CD14-positive monocyte (primary cell): ENCODE measurements around the gene LRRK1. TPM values are rescaled to one million over a fixed set of nuclear protein-coding genes. Genes with fewer than 3 reads are reported as not detected.

Experiments used
- DNase-seq, 3 donors: peaks; one replicate each; pipeline ENCODE4 v3.0.0-alpha.2; 2011 to 2022
- H2AFZ ChIP-seq: 2 replicates; pipeline ENCODE4 v1.6.0; 2012; ENCODE audit warnings: mild to moderate bottlenecking, low read depth, low read length, inconsistent platforms; ENCODE audit not compliant: insufficient read depth, poor library complexity, severe bottlenecking
- H3K27ac ChIP-seq, 2 donors: 1 replicate in 1 of 2; 2 replicates in 1 of 2; pipeline ENCODE4 v1.5.1; 2012 to 2013; ENCODE audit warnings: low read length in 2 of 2, control low read depth in 1 of 2, inconsistent platforms in 1 of 2, low read depth in 1 of 2, mild to moderate bottlenecking in 1 of 2
- H3K27me3 ChIP-seq, 2 donors: one replicate each; pipeline versions ENCODE4 v1.6.0 to v1.6.1; 2011 to 2013; ENCODE audit warnings: low read length in 2 of 2; ENCODE audit not compliant: control insufficient read depth in 2 of 2, insufficient read depth in 2 of 2
- H3K36me3 ChIP-seq, 2 donors: replicated peaks in 1 of 2; 1 replicate in 1 of 2; 2 replicates in 1 of 2; pipeline versions ENCODE4 v1.5.1 to v1.6.1; 2012 to 2013; ENCODE audit warnings: low read length in 2 of 2, control low read depth in 1 of 2, inconsistent platforms in 1 of 2, mild to moderate bottlenecking in 1 of 2; ENCODE audit not compliant: insufficient read depth in 2 of 2, control insufficient read depth in 1 of 2
- H3K4me1 ChIP-seq, 2 donors: 1 replicate in 1 of 2; 2 replicates in 1 of 2; pipeline versions ENCODE4 v1.5.1 to v1.6.1; 2012 to 2013; ENCODE audit warnings: low read length in 2 of 2, control low read depth in 1 of 2, inconsistent platforms in 1 of 2, mild to moderate bottlenecking in 1 of 2, moderate library complexity in 1 of 2; ENCODE audit not compliant: insufficient read depth in 2 of 2, control insufficient read depth in 1 of 2
- H3K4me2 ChIP-seq: replicated peaks from 2 replicates; pipeline ENCODE3; 2012; ENCODE audit warnings: low read length, moderate library complexity, mild to moderate bottlenecking; ENCODE audit not compliant: poor library complexity, severe bottlenecking; ENCODE audit errors: extremely low read depth
- H3K4me3 ChIP-seq, 3 experiments: fragments of 200-600 bp in 1 of 3; sonication (generic) in 1 of 3; replicated peaks in 1 of 3; 1 replicate in 2 of 3; 2 replicates in 1 of 3; pipeline ENCODE4 v1.5.1; 2011 to 2013; ENCODE audit warnings: low read length in 3 of 3, mild to moderate bottlenecking in 3 of 3, control low read depth in 2 of 3, low read depth in 2 of 3, inconsistent platforms in 1 of 3, moderate library complexity in 1 of 3
- H3K79me2 ChIP-seq: 2 replicates; pipeline ENCODE4 v1.6.0; 2012; ENCODE audit warnings: mild to moderate bottlenecking, control low read depth, inconsistent platforms, low read length, moderate library complexity; ENCODE audit not compliant: insufficient read depth
- H3K9ac ChIP-seq: 2 replicates; pipeline ENCODE4 v1.6.0; 2017; ENCODE audit warnings: low read length, mild to moderate bottlenecking; ENCODE audit not compliant: insufficient read depth, poor library complexity, severe bottlenecking
- H3K9me3 ChIP-seq, 2 donors: replicated peaks in 1 of 2; 1 replicate in 1 of 2; 2 replicates in 1 of 2; pipeline versions ENCODE4 v1.5.1 to v1.6.1; 2012 to 2013; ENCODE audit warnings: low read length in 2 of 2, control low read depth in 1 of 2; ENCODE audit not compliant: control insufficient read depth in 1 of 2, insufficient read depth in 1 of 2
- H4K20me1 ChIP-seq: 2 replicates; pipeline ENCODE4 v1.6.0; 2012; ENCODE audit warnings: mild to moderate bottlenecking, low read length, control low read depth, moderate library complexity; ENCODE audit not compliant: insufficient read depth
- H3K27ac Mint-ChIP-seq, 7 donors: one replicate each; pipeline ENCODE4 v1.8.0; 2020; ENCODE audit warnings: mild to moderate bottlenecking in 7 of 7, mixed read lengths in 7 of 7, moderate library complexity in 6 of 7, inconsistent platforms in 2 of 7
- H3K27me3 Mint-ChIP-seq, 3 donors: one replicate each; pipeline ENCODE4 v1.8.0; 2021 to 2022; ENCODE audit warnings: low read depth in 3 of 3, mild to moderate bottlenecking in 3 of 3, mixed read lengths in 3 of 3, moderate library complexity in 3 of 3, inconsistent platforms in 1 of 3
- H3K36me3 Mint-ChIP-seq, 2 donors: one replicate each; pipeline ENCODE4 v1.8.0; 2020; ENCODE audit warnings: mixed read lengths in 2 of 2, inconsistent platforms in 1 of 2, mild to moderate bottlenecking in 1 of 2
- H3K4me1 Mint-ChIP-seq: one replicate; pipeline ENCODE4 v1.8.0; 2020; ENCODE audit warnings: mild to moderate bottlenecking, mixed read lengths
- H3K4me3 Mint-ChIP-seq, 2 donors: one replicate each; pipeline ENCODE4 v1.8.0; 2020; ENCODE audit warnings: mild to moderate bottlenecking in 2 of 2, mixed read lengths in 2 of 2, moderate library complexity in 1 of 2
- H3K9me3 Mint-ChIP-seq, 7 donors: one replicate each; pipeline ENCODE4 v1.8.0; 2020 to 2022; ENCODE audit warnings: mixed read lengths in 7 of 7, mild to moderate bottlenecking in 6 of 7, moderate library complexity in 6 of 7, inconsistent platforms in 2 of 7
- CTCF ChIP-seq: fragments of 200-600 bp; IDR thresholded peaks from one replicate; pipeline ENCODE4 v1.8.0; 2022; ENCODE audit warnings: antibody characterized with exemption, mild to moderate bottlenecking
- WGBS: methylation state at CpG from one replicate; pipeline ENCODE4 v1.1.5; 2013; ENCODE audit warnings: missing lambda C conversion rate; ENCODE audit not compliant: insufficient coverage; 5-methylcytosine and 5-hydroxymethylcytosine counted together
- intact Hi-C, 2 donors: fragments of 100-400 bp; cut with micrococcal nuclease; formaldehyde crosslinking; loops; one replicate each; pipeline versions ENCODE4 v1.15.0 to v1.15.1; 2023
- polyA plus RNA-seq, 3 donors: library from polyadenylated mRNA; depleted of rRNA in 1 of 3; unstranded in 2 of 3; stranded (reverse) in 1 of 3; fragments of 300-500 nt in 2 of 3; fragments of >200 nt in 1 of 3; fragmentation: Illumina TruSeq in 2 of 3; gene quantifications; 1 replicate in 2 of 3; 2 replicates in 1 of 3; pipeline ENCODE4 v1.2.3, GENCODE V29; 2012 to 2021

Gene LRRK1
- polyA plus RNA-seq, 3 donors: 1.7 to 18.9 (median 5.4) TPM

DNA sequence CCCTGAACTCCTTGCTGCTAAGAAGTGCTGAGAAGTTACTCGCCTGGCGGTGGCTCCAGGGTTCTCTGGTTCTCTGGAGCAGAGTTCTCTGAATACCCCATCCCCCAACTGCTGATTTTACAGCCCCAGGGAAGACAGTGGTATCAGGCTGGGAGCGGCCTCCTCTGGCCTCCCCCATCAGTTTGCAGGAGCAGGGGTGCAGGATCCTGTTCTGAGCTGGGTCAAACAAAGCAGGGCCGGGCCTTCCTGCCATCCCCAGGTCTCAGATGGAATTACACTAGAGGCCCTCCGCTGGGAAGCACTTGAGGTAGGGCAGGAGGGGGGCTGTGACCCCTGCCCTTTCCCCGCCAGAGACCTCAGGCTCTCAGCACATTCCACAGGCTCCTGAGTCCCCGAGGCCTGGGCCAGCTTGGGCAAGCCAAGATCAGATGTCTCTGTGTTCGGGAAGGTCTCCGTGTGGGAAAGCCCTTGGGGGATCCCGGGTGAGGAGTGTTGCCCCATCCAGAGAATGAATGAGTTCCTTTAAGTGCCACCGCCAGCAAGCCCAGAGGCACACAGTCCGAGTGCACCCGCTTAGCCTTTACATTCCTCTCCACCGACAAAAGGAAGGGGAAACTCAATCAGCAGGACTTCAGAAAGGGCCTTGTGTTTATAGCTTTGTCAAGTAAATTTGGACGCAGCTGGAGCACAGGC lies 149.9 kb downstream of the LRRK1 start:
- Mint-ChIP-seq H3K4me3 (no peak overlapping the region), H3K4me1 (peaks cover 10% of the 10 kb centered on the region), H3K27me3 (peaks cover 0 to 5% (median 2%) of the 10 kb centered on the region in 3 donors), H3K36me3 (peaks cover 79 to 95% of the 10 kb centered on the region in 2 donors), H3K27ac (no peak overlapping the region), H3K9me3 (no peaks in the 10 kb centered on the region)
- intact Hi-C loops: no loop called here
- Histone ChIP-seq H3K27ac (no peak overlapping the region), H3K36me3 (peaks cover 59 to 79% of the 10 kb centered on the region in 2 donors), H3K27me3 (no peaks in the 10 kb centered on the region), H2AFZ (no peak overlapping the region), H3K4me1 (peaks cover 13 to 14% of the 10 kb centered on the region in 2 donors), H3K4me3 (no peak overlapping the region), H3K9ac (no peak overlapping the region), H3K4me2 (no peak overlapping the region), H3K9me3 (no peaks in the 10 kb centered on the region), H3K79me2 (no peaks in the 10 kb centered on the region), H4K20me1 (no peaks in the 10 kb centered on the region)
- TF ChIP-seq CTCF: no peak
- no peak for DNase-seq
- WGBS: 88% methylated on average over 6 of the region's 15 CpGs

DNA sequence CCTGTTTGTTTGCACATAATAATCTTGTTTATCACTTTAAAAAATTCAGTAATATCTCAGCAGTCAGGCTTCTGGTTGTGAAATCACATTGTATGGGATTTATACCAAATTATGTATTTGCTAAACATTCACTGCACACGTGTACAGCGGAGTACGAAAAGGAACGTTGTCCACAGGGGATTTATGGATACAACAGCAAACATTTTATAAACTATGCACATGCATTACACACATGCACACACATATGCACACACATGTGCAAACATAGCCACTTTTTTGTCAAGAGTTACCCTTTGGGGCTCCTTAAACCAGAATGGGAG lies 150.5 kb downstream of the LRRK1 start:
- no peak overlapping the region for H3K4me3 ChIP-seq
- H3K9me3 ChIP-seq: no peaks in the 10 kb centered on the region
- H3K27me3 Mint-ChIP-seq: peaks cover 0 to 5% (median 3%) of the 10 kb centered on the region in 3 donors
- H3K9ac ChIP-seq: no peak overlapping the region
- no peak overlapping the region for H3K27ac Mint-ChIP-seq
- no peaks in the 10 kb centered on the region for H3K79me2 ChIP-seq
- no CpG with 5 or more reads among the region's 4 CpGs for WGBS
- no peak for DNase-seq
- H3K4me3 Mint-ChIP-seq: no peak overlapping the region
- H3K36me3 Mint-ChIP-seq: peaks cover 74 to 91% of the 10 kb centered on the region in 2 donors
- TF ChIP-seq CTCF: no peak
- no peak overlapping the region for H2AFZ ChIP-seq
- H3K27me3 ChIP-seq: no peaks in the 10 kb centered on the region
- peaks cover 13 to 14% of the 10 kb centered on the region in 2 donors for H3K4me1 ChIP-seq
- intact Hi-C loops: no loop called here
- H3K4me2 ChIP-seq: no peak overlapping the region
- H3K4me1 Mint-ChIP-seq: peaks cover 10% of the 10 kb centered on the region
- no peaks in the 10 kb centered on the region for H4K20me1 ChIP-seq
- no peaks in the 10 kb centered on the region for H3K9me3 Mint-ChIP-seq
- H3K27ac ChIP-seq: no peak overlapping the region
- H3K36me3 ChIP-seq: peaks cover 54 to 74% of the 10 kb centered on the region in 2 donors
